GM12891 (cell line): ENCODE data around the gene TSPAN12.
A peak's percentile ranks its signal among the peaks of the same experiment; 100 is the strongest.

Source experiments
- DNase-seq: peaks from one replicate; pipeline ENCODE4 v3.0.0; 2011; ENCODE audit warnings: low spot score; ENCODE audit not compliant: insufficient read length
- FAIRE-seq: peaks from 2 replicates; lab custom pipeline; 2011; peaks lifted over from hg19 to GRCh38; lab: Jason Lieb, UNC
- PAX5 ChIP-seq: IDR thresholded peaks from 2 replicates; pipeline ENCODE4 v1.6.1; 2011; ENCODE audit warnings: low read length, moderate library complexity, mild to moderate bottlenecking; ENCODE audit not compliant: insufficient read depth, severe bottlenecking
- POLR2A ChIP-seq: IDR thresholded peaks from 2 replicates; pipeline ENCODE4 v1.6.1; 2011; ENCODE audit warnings: low read depth, low read length, control low read depth
- POLR2AphosphoS5 ChIP-seq: IDR thresholded peaks from 2 replicates; pipeline ENCODE4 v1.6.1; 2011; ENCODE audit warnings: low read depth, low read length, control low read depth
- POU2F2 ChIP-seq: IDR thresholded peaks from 2 replicates; pipeline ENCODE4 v1.6.1; 2011; ENCODE audit warnings: low read depth, mild to moderate bottlenecking, control low read depth, low read length, moderate library complexity
- SPI1 ChIP-seq: IDR thresholded peaks from 2 replicates; pipeline ENCODE4 v1.6.1; 2011; ENCODE audit warnings: low read depth, low read length, control low read depth
- TAF1 ChIP-seq: IDR thresholded peaks from 2 replicates; pipeline ENCODE4 v1.6.1; 2011; ENCODE audit warnings: low read depth, low read length, control low read depth

Gene TSPAN12

DNA sequence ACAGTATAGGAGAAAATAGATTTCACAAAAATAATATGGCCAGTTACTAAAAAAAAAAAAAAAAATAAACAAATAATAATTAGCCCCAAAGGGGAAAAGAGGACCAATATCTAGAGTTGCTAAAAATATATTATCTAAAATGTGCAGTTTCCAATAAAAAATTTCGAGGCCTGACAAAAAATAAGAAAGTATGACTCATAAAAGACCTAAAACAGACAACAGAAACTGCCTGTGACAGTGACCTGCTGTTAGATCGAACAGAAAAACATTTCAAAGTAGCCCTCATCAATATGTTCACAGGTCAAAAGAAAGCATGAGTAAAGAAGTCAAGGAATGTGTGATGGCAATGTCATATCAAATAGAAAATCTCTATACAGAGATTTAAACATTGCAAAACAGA lies 11.8 kb upstream of the TSPAN12 start:
- DNase-seq: no peak
- TF ChIP-seq PAX5 (no peak), TAF1 (no peak), POU2F2 (no peak), SPI1 (no peak), POLR2AphosphoS5 (no peak), POLR2A (no peak)
- FAIRE-seq: no peak

DNA sequence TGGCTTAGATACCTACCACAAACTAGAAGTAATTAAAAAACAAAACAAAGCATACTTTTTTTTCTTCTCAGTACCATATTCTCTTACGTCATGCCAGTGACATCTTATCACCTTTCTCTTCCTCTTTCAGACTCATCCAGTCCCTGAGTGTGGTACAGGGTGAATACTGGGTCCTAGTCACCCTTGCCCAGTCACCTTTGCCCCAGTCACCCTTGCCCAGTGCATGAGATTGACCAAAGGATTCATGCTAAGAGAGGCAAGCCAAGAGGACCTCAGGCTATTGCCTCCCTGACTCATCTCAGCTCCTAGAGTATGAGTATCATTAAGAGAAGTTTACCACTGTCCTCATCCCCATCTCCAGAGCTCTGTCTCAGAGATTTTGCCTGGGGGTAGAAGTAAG lies 10.0 kb upstream of the TSPAN12 start:
- TF ChIP-seq PAX5 (no peak), POU2F2 (no peak), SPI1 (peak; percentile 86)
- DNase-seq (no peak), FAIRE-seq (peak; percentile 16)

DNA sequence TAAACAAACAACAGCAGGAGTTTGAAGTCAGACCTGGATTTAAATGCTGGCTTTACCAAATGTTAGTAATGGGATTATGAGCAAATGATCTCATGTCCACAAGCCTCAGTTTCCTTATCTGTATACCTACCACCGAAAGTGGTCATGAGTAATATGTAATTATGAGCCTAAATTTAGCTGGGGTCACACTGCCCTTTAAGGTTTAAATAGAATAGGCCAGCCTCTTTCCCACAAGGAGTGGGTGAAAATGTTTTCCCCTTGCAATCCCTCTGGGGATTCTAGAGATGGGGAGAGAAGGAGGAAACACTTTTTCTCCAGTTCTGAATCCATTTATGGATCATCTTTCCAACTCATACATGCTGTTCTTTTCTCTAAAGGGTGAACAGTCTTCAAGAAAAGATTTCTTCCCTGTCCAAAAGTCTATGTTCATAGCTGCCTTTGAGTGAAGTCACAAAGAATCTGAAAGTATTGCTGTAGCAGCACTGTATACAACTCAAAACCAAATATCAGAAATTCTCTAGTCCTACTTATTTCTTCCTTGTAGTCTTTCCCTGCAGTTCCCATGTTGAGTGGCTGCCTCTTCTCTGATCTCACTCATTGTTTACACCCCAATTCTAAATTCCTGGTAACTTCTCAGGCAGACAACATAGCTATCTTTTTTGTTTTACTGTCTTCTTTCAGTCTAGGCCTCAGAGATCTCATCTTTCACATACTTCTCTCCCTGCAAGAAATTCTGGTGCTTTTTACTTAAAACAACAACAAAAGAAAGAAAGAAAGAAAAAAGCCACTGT lies 7.4 kb upstream of the TSPAN12 start:
- FAIRE-seq (no peak), DNase-seq (no peak)
- TF ChIP-seq POU2F2 (no peak), POLR2AphosphoS5 (no peak), POLR2A (no peak), TAF1 (no peak), SPI1 (no peak), PAX5 (no peak)

DNA sequence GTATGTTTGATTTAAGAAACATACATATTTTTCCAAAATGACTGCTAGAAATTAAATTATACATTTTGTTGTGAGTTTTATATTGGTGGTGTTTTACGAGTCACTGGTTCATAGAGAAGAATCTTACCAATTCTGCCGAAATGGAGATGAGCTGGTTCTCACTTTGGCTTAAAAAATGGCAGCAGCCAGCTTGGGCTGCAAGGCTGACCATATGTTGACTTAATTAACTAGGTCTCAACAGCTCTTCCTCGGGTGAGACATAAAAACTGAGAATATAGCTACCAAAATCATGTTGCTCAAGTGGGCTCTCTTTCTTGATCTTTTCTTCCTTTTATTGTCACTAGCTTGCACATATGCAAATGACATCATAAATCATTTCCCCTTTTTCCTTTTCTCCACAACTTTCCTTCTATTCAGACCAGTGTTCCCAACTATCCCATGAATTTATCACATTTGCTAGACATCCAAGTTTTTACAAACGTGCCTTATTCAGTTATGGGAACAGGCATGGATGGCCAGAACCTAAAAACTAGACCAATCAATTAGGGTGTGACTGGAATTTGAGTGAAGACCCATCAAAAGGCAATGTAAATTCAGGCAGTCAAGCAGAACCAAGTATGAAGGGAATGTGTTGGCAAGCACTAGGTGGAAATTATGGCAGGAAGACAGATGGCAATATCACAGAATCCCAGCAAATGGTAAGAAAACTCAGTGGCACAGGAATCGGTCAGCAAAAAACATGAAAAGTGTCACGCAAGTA lies 6.4 kb upstream of the TSPAN12 start:
- DNase-seq (no peak), FAIRE-seq (no peak)
- TF ChIP-seq POLR2A (no peak), PAX5 (no peak), SPI1 (no peak), POU2F2 (no peak), POLR2AphosphoS5 (no peak), TAF1 (no peak)

DNA sequence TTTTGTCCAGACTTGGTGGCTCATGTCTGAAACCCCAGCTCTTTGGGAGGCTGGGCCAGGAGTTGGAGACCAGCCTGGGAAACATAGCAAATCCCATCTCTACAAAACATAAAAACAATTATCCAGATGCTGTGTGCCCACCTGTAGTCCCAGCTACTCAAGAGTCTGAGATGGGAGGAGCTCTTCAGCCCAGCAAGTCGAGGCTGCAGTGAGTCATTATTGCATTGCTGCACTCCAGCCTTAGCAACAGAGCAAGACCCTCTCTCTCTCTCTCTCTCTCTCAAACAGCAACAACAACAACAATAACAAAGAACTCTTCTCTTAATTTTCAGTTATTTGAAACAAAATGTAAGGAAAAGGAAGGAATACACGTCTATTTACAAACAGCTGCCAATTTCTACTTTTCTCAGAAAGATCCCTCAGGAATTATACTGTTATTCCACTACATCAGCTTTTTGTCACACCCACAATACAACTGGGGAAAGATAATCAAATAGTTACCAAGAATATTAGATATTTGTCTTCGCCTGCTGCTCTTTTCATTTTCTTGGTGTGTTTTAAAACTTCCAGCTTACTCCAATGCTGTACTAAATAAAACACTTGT lies 5.1 kb upstream of the TSPAN12 start:
- DNase-seq: no peak
- TF ChIP-seq POLR2AphosphoS5: no peak
- no peak for TF ChIP-seq POLR2A
- no peak for TF ChIP-seq TAF1
- TF ChIP-seq PAX5: no peak
- TF ChIP-seq SPI1: no peak
- no peak for TF ChIP-seq POU2F2
- FAIRE-seq: no peak

DNA sequence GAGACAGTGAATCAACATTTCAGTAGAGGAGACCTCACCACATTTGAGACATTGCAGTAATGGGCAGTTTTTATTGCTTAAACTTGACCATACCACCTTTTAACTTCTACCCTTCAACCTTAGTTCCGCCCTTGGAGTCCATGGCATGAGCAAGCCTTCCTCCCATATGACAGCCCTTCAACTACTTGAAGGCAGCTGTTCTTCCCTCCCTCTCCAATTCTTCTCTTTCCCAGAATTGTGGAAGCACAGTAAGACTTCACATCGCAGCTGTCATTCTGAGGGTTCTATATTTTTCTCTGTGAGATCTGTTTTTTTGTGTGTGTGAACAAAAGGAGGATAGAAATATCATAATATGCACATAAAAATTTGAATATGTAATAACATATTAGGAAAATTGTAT lies 2.2 kb upstream of the TSPAN12 start:
- TF ChIP-seq POLR2AphosphoS5 (no peak), TAF1 (no peak), PAX5 (no peak), POU2F2 (no peak), POLR2A (no peak), SPI1 (no peak)
- DNase-seq: no peak
- FAIRE-seq: no peak

DNA sequence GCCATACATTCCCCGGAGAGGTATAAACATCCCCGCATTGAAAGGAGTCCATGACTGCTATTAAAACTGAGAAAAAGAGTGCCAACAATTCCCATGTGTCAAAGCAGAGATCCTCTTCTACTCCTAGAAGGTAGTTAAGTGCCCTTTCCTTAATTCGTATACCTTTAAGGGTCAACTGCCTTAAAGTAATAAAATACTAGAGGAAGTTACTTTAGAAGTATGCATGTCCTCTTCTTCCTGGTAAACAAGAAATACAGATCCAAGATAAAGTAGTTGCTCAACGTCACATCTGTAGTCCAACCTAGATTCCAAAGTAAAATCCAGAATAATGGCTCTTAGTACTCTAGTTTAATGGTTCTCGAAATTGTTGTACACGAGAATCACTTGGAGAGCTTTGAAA lies 1.5 kb upstream of the TSPAN12 start:
- no peak for TF ChIP-seq POU2F2
- TF ChIP-seq POLR2A: no peak
- TF ChIP-seq SPI1: no peak
- no peak for TF ChIP-seq POLR2AphosphoS5
- no peak for TF ChIP-seq PAX5
- no peak for TF ChIP-seq TAF1
- FAIRE-seq (no peak), DNase-seq (no peak)

DNA sequence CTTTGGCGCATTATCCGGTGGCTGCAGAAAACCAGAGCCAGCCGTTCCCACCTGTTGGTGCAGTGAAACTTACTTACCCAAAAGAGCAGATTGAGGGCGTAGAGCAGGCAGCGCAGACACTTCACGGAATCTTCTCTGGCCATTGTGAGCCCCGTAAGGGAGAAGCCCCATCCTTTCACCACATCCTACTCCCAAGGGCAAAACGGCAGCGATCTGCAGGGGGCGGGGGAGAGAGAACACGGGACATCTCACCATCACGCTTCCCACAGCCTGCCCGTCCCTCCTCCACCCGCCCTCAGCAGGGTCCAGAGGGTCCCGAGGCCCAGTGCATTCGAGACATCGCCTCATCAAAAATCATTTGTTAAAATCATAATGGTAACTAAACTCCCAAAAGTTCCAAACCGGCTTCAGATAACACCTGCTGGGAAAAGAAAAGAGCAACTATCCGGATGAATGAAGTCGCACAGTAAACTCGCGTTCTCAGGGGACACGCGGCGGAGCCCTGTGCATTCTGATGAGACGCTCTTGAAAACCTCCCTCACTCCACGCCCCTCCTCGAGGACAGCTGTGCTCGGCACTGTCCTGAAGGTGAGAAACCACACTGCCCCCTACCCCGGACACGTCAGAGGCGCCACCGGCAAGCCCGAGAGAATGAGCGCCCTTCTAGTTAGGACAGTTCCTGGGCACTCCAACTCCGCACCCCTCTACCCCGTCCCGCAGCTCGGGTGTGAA lies 1.2 kb downstream of the TSPAN12 start:
- no peak for TF ChIP-seq SPI1
- TF ChIP-seq POLR2AphosphoS5: no peak
- peak; percentile 56; the same call in 1 of the 2 replicates for TF ChIP-seq POU2F2
- TF ChIP-seq TAF1: 0 out of 2 replicates have a peak, but pooled peaks have one; percentile 14
- TF ChIP-seq POLR2A: no peak
- peak; percentile 82 for FAIRE-seq
- peak; percentile 32 for DNase-seq
